Measurements from ENCODE around the gene WNT3A. TPM values are rescaled to one million over a fixed set of nuclear protein-coding genes. Genes with fewer than 3 reads are reported as not detected.

WNT3A gene
- total RNA-seq, 1 experiment from 2014 or later, result 0.24 TPM

- no peak for TF ChIP-seq EZH2 (IDR thresholded peaks at IDR 0.05; ENCODE audit: low read depth)
- TF ChIP-seq, protein P1, sequence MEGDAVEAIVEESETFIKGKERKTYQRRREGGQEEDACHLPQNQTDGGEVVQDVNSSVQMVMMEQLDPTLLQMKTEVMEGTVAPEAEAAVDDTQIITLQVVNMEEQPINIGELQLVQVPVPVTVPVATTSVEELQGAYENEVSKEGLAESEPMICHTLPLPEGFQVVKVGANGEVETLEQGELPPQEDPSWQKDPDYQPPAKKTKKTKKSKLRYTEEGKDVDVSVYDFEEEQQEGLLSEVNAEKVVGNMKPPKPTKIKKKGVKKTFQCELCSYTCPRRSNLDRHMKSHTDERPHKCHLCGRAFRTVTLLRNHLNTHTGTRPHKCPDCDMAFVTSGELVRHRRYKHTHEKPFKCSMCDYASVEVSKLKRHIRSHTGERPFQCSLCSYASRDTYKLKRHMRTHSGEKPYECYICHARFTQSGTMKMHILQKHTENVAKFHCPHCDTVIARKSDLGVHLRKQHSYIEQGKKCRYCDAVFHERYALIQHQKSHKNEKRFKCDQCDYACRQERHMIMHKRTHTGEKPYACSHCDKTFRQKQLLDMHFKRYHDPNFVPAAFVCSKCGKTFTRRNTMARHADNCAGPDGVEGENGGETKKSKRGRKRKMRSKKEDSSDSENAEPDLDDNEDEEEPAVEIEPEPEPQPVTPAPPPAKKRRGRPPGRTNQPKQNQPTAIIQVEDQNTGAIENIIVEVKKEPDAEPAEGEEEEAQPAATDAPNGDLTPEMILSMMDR (conservative IDR thresholded peaks at IDR 0.05), result no peak
- ChIA-PET POLR2A (ENCODE audit: unreplicated experiment) (no interaction called here), CTCF (no interaction called here)
- Histone ChIP-seq H4K20me1 (ENCODE audit: insufficient read depth) (no peaks in the 10 kb centered on the region), H3K4me2 (no peak overlapping the region), H2AFZ (no peak overlapping the region), H3K27me3 (ENCODE audit: insufficient read depth, low read depth) (peaks cover 6% of the 10 kb centered on the region; the same call in 1 of the 2 replicates), H3K4me1 (replicated peaks; ENCODE audit: insufficient read depth) (no peaks in the 10 kb centered on the region), H3K9me2 (ENCODE audit: insufficient read depth) (no peaks in the 10 kb centered on the region), H3K27ac (no peak overlapping the region), H3K4me3 (no peak overlapping the region), H3K79me2 (ENCODE audit: low read depth) (no peaks in the 10 kb centered on the region), H3K36me3 (ENCODE audit: low read depth) (no peaks in the 10 kb centered on the region), H3K9me3 (ENCODE audit: insufficient read depth, low read depth) (peaks cover 3% of the 10 kb centered on the region; the same call in 1 of the 2 replicates), H3F3A (ENCODE audit: insufficient read depth, low read depth) (peaks cover 14% of the 10 kb centered on the region; the same call in 1 of the 2 replicates)
- no peak for DNase-seq
- no TSS peak for BruUV-seq (replicated peaks)
- intact Hi-C loops (cut with micrococcal nuclease; ENCODE audit: unreplicated experiment), result loop anchor here (5.0 kb wide), 1 partner anchor 383 kb away; no protein-coding TSS in a partner anchor
Measured at GRCh38 chr1:227994632-227995300, 12.0 kb upstream of the WNT3A start.

- no TSS peak for BruUV-seq (replicated peaks)
- CTCF ChIA-PET, result no interaction called here
- peak in 1 of 2 experiments; percentile 66 for DNase-seq
Measured at GRCh38 chr1:227996187-227996950, 10.4 kb upstream of the WNT3A start.

More at GRCh38 chr1:227996187-227996950, 10.4 kb upstream of the WNT3A start:
- intact Hi-C loops (cut with micrococcal nuclease; ENCODE audit: unreplicated experiment), result loop anchor here (5.0 kb wide), 1 partner anchor 381 kb away; no protein-coding TSS in a partner anchor
- Histone ChIP-seq H3K79me2 (ENCODE audit: low read depth) (no peaks in the 10 kb centered on the region), H3K27me3 (ENCODE audit: insufficient read depth, low read depth) (peaks cover 4% of the 10 kb centered on the region; the same call in 1 of the 2 replicates), H2AFZ (no peak overlapping the region), H3K4me1 (replicated peaks; ENCODE audit: insufficient read depth) (no peaks in the 10 kb centered on the region), H3K4me3 (no peak overlapping the region), H4K20me1 (ENCODE audit: insufficient read depth) (no peaks in the 10 kb centered on the region), H3K4me2 (no peak overlapping the region), H3K36me3 (ENCODE audit: low read depth) (no peaks in the 10 kb centered on the region), H3F3A (ENCODE audit: insufficient read depth, low read depth) (peaks cover 14% of the 10 kb centered on the region; the same call in 1 of the 2 replicates), H3K9me3 (ENCODE audit: insufficient read depth, low read depth) (no peaks in the 10 kb centered on the region; the same call in 1 of the 2 replicates), H3K9me2 (ENCODE audit: insufficient read depth) (no peaks in the 10 kb centered on the region), H3K27ac (no peak overlapping the region)
- POLR2A ChIA-PET (ENCODE audit: unreplicated experiment), result no interaction called here
- TF ChIP-seq, protein P1 (conservative IDR thresholded peaks at IDR 0.05), result no peak
- TF ChIP-seq EZH2 (IDR thresholded peaks at IDR 0.05; ENCODE audit: low read depth), result no peak
